ENCODE measurements around the gene CCDC15. TPM values are rescaled to one million over a fixed set of nuclear protein-coding genes. Genes with fewer than 3 reads are reported as not detected.
"Not testable (repeated sequence)": the region's sequence is repeated elsewhere in the genome, so short reads cannot be mapped to it uniquely, and the experiment has no call there.

The CCDC15 gene
- total RNA-seq, 1 experiment from 2014 or later = 1.2 TPM

DNA sequence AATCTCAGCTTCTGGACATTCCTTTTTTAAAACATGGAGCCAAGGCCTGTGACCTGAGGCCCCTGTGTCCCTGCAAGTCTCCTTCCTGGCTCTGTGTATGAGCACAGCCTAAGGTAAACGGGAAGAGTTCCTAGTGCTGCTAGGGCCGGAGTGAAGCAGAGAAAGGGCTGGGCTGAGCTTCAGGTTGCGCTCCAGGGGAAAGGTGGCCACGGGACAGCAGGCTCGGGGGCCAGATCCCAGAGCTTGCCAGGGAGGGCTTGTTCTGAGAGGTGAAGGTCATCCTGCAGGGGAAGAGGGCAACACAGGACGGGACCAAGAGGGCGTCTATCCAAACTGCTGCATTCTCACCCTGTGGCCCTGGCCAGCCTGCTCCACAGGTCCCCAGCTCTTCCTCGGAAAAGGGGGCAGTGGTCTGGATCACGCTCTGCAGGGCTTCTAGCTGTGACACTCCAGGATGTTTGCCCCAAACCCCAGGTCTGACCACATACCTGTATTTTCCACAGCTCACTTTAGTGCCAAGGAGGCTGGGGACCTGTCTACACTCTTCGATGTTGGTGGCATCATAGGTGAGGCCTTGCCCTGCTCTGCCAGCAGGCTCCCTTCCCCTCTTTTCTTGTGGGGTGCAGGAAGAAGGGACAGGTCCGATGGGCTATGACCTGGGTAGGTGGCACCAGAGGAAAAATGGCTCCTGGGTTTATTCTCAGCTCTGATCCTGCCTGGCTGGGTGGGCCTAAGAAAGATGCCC lies 129.5 kb downstream of the CCDC15 start:
- no peak for DNase-seq (ENCODE audit: low read depth, low spot score)
- in situ Hi-C loops (cut with HindIII; ENCODE audit: low pct_unique_long_range_greater_than_20kb, low sequenced_read_pairs) = no loop called here

DNA sequence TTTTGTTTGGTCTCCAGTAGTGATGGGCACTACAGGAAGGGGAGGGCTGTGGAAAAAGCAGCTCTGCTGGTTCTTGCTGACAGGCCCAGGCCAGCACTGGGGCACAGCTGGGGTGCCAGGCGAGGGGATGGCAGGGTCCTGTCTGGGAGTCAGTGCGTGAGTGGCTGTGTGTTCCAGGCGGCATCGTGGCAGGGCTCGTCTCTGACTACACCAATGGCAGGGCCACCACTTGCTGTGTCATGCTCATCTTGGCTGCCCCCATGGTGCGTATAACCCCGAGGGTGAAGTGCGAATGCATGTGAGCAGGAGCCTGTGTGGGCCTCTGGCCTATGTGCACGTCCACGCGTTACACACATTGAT lies 130.0 kb downstream of the CCDC15 start:
- in situ Hi-C loops (cut with HindIII; ENCODE audit: low pct_unique_long_range_greater_than_20kb, low sequenced_read_pairs) = no loop called here
- DNase-seq (ENCODE audit: low read depth, low spot score) = no peak

DNA sequence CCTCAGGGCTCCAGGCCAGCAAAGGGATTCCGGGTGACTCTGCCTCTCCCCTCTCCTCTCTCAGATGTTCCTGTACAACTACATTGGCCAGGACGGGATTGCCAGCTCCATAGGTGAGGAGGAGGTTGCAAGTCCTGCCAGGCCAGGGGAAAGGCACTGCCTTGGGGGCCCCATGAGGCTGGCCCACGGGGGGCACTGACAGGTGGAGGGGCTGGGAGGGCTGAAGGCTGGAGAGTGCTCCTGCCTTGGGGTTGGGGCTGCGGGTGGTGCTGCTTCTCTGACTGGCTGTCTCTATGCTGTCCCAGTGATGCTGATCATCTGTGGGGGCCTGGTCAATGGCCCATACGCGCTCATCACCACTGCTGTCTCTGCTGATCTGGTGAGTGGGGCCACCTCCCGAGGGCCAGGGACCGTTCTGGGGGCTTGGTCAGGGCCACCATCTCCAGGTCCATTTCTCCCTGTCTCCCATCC lies 130.8 kb downstream of the CCDC15 start:
- in situ Hi-C loops (cut with HindIII; ENCODE audit: low pct_unique_long_range_greater_than_20kb, low sequenced_read_pairs) = no loop called here

DNA sequence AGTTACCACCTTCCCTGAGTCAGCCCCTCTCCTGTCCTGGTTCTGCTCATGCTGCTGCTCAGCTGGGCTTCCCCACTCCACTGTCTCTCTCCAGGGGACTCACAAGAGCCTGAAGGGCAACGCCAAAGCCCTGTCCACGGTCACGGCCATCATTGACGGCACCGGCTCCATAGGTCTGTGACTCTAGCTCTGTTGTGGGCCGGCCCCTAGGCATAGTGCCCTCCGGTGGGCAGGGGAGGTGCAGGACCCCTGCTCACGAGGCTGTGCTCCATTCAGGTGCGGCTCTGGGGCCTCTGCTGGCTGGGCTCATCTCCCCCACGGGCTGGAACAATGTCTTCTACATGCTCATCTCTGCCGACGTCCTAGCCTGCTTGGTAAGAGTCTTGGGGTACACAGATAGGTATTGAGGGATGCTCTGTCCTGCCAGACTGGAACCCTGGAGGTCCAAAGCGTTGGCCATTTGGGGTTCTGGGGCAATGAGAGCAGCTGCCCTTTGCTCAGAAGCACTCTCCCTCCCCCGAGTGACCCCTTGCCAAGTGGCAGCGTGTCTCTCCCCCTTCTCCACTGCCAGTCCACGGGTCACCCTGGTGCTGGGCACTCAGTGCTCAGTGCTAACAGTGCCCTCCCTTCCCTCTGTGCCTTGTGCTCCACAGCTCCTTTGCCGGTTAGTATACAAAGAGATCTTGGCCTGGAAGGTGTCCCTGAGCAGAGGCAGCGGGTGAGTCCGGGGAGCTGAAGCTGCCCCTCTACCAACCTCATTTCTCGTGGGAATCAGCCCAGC lies 131.5 kb downstream of the CCDC15 start:
- in situ Hi-C loops (cut with HindIII; ENCODE audit: low pct_unique_long_range_greater_than_20kb, low sequenced_read_pairs) = no loop called here
- DNase-seq (ENCODE audit: low read depth, low spot score) = no peak

More for the DNA sequence above, 130.8 kb downstream of the CCDC15 start:
- DNase-seq (ENCODE audit: low read depth, low spot score) = no peak

DNA sequence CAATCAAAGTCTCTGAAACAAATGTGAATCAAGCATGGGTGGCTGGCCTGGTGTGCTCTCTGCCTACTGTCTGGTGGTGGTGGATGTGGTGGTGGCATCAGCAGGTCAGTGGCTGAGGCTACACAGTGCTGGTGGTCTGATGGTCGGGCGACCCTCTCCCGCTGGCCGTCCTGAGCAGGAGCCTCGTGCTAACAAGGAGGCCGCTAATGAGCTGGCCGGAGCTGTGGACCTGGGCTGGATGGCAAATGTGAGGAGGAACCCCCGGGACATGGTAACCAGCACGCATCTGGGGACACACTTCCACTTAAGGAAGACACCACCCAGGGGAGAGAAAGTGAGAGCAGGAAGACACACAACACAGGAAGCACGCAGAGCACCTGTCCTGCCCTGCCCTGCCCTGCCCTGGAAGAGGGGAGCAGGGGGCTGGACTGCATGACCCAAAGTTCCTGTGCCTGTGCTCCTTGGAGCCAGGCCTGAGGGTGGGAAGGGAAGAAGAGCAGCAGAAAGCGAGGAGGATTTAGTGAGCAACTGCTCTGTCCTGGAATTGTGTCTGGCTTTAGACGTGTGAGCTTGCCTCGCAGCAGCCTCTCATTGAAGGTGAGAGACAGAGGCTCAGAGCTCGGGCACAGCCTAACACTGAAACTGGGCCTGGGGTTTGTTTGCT lies 132.8 kb downstream of the CCDC15 start:
- DNase-seq (ENCODE audit: low read depth, low spot score) = no peak
- in situ Hi-C loops (cut with HindIII; ENCODE audit: low pct_unique_long_range_greater_than_20kb, low sequenced_read_pairs) = no loop called here

DNA sequence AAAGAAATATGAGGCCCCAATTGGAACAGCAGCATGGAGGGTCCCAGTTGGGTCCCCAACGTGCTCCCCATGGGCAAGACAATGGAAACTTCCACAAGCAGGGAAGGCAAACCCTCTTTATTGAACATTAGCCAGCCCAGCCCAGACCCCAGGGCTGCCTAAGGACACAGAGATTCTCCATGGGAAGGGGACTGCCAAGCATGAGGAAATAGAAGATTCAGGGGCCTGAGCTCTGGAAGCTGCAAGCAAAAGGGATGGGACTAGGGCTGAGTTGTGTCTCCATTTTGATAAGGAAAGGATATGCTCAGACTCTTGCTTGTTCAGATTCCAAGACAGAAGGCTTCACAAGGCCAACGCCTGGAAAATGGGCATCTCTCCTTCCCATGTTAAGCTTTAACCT lies 134.1 kb downstream of the CCDC15 start:
- in situ Hi-C loops (cut with HindIII; ENCODE audit: low pct_unique_long_range_greater_than_20kb, low sequenced_read_pairs) = no loop called here
- DNase-seq (ENCODE audit: low read depth, low spot score) = no peak

DNA sequence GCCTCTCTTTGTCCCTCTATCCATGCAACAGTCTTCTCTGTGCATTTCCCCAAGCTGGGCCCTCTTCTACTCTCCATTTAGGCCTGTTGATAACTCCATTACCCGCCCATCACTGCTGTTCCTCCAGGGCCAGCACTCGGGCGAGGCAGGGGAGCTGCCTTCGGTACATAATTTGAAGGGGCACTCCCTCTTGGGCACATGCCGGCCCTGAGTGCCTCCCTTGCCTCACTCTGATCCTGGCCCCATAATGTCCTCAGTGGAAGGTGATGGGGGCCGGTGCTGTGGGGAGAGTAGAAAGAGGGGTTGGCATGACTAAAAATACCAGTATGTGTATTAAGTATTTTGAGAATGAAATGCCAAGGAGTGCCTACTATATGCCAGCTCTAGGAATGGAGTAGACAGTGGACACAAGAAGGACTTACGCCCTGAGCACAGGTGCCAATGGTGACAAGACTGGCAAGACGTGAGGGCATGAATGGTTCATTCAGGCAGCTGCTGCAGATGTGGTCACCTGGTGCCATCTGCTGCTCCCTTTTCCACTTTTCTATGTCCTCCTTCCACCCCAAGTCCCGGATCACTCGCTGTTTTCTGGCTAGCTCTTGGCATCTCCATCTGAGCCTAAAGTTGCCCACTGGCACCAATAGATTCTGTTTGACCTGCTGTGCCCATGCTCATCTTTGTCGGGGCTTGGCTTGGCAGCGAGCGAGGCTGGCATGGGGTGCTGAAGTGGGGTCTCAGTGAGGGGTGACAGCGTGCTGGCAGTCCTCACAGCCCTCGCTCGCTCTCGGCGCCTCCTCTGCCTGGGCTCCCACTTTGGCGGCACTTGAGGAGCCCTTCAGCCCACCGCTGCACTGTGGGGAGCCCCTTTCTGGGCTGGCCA lies 134.8 kb downstream of the CCDC15 start:
- in situ Hi-C loops (cut with HindIII; ENCODE audit: low pct_unique_long_range_greater_than_20kb, low sequenced_read_pairs) = no loop called here
- DNase-seq (ENCODE audit: low read depth, low spot score) = no peak

DNA sequence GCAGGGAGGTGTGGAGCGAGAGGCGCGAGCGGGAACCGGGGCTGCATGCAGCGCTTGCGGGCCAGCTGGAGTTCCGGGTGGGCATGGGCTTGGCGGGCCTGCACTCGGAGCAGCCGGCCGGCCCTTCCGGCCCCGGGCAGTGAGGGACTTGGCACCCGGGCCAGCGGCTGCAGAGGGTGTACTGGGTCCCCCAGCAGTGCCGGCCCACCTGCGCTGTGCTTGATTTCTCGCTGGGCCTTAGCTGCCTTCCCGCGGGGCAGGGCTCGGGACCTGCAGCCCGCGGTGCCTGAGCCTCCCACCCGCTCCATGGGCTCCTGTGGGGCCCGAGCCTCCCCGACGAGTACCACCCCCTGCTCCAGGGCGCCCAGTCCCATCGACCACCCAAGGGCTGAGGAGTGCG lies 135.5 kb downstream of the CCDC15 start:
- in situ Hi-C loops (cut with HindIII; ENCODE audit: low pct_unique_long_range_greater_than_20kb, low sequenced_read_pairs); DNase-seq (ENCODE audit: low read depth, low spot score): not testable (repeated sequence)

DNA sequence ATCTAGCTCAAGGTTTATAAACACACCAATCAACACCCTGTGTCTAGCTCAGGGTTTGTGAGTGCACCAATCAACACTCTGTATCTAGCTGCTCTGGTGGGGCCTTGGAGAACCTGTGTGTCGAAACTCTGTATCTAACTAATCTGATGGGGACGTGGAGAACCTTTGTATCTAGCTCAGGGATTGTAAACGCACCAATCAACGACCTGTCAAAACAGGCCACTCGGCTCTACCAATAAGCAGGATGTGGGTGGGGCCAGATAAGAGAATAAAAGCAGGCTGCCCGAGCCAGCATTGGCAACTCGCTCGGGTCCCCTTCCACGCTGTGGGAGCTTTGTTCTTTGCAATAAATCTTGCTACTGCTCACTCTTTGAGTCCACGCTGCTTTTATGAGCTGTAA lies 136.1 kb downstream of the CCDC15 start:
- DNase-seq (ENCODE audit: low read depth, low spot score); in situ Hi-C loops (cut with HindIII; ENCODE audit: low pct_unique_long_range_greater_than_20kb, low sequenced_read_pairs): not testable (repeated sequence)

DNA sequence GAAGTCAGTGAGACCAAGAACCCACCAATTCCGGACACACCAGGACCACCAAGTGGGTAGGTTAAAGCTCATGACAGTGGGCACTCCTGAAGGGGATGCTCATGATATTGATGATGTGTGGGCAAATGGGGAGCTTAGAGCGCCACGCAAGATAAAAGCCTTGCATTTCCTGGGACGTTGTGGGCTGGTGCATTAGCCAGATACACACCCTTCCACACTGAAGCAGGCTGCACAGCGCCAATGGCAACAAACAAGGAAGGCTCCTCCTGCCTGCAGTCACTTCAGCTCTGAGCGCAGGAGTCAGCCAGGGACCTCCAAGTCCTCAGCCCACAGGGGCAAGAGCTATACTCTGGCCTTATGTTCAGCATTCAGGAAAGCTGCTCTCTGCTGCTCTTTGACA lies 136.8 kb downstream of the CCDC15 start:
- DNase-seq (ENCODE audit: low read depth, low spot score) = no peak
- in situ Hi-C loops (cut with HindIII; ENCODE audit: low pct_unique_long_range_greater_than_20kb, low sequenced_read_pairs) = no loop called here

Other genes starting within 250 kb of the CCDC15 start
- 0.87 TPM in 1 of 2 replicates, not detected in the other for gene NRGN, start 214.3 kb upstream of the CCDC15 start, total RNA-seq (2014; rRNA removed; shearing (Covaris generic))
- not detected in 2 replicates for gene VSIG2, start 201.9 kb upstream of the CCDC15 start, total RNA-seq (2014; rRNA removed; shearing (Covaris generic))
- not detected in 2 replicates for gene ESAM, start 191.9 kb upstream of the CCDC15 start, total RNA-seq (2014; rRNA removed; shearing (Covaris generic))
- gene MSANTD2, start 153.8 kb upstream of the CCDC15 start, total RNA-seq (2014; rRNA removed; shearing (Covaris generic)) = 6.7 and 7.8 TPM in 2 replicates
- gene ROBO3, start 88.8 kb upstream of the CCDC15 start, total RNA-seq (2014; rRNA removed; shearing (Covaris generic)) = 3.0 and 3.2 TPM in 2 replicates
- gene ROBO4, start 56.3 kb upstream of the CCDC15 start, total RNA-seq (2014; rRNA removed; shearing (Covaris generic)) = not detected in 2 replicates
- gene HEPN1, start 35.0 kb upstream of the CCDC15 start, total RNA-seq (2014; rRNA removed; shearing (Covaris generic)) = not detected in 2 replicates
- not detected in 2 replicates for gene HEPACAM, start 18.2 kb upstream of the CCDC15 start, total RNA-seq (2014; rRNA removed; shearing (Covaris generic))
- gene SLC37A2, start 109.1 kb downstream of the CCDC15 start, total RNA-seq (2014; rRNA removed; shearing (Covaris generic)) = 184 TPM in 2 replicates
- 26.9 and 33.8 TPM in 2 replicates for gene TMEM218, start 157.4 kb downstream of the CCDC15 start, total RNA-seq (2014; rRNA removed; shearing (Covaris generic))
- gene PKNOX2, start 210.5 kb downstream of the CCDC15 start, total RNA-seq (2014; rRNA removed; shearing (Covaris generic)) = 1.4 and 1.6 TPM in 2 replicates

Data from SK-MEL-5 (cell line).